Amygdala (tissue), 56 donors: Measurements from ENCODE around the gene IRS1.

ENCODE experiments used
- DNase-seq, 56 donors: peaks; one replicate each; lab custom pipeline; 2025; lab: John Stamatoyannopoulos, UW

The IRS1 gene

DNA sequence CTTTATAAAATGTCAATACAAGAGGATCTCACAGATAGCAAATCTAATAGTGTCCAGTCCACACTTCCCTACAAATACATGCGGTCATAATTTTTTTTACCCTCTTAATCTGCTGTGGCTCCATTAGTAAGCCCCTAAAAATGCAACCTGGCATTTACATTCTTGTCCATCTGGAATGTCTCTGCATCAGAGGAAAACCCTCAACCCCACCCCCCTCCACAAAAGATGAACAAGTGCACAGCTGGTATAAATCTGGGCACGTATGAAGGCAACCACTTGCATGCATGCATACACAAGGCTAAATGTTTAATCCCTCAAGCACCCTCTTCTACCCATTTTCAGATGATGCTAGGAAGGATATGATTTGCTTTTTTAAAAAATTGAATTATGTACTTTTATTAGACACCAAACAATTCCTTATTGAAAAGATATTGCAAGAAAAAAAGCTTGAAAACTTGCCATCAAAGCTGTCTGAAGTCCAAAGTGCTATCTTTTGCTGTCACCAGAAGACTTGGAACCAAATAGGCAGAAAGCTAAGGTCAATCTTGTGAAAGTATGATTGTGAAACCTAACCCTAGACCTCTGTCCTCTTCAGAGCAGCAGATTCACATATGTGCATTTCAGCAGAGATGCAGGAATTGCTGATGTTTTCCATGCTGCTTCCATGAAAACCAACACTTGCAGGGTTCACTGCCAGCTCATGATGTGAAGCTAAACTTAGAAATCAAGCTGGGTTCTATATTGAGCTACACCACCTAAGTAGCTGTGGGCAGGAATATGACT lies 39.0 kb downstream of the IRS1 start:
- no peak for DNase-seq

DNA sequence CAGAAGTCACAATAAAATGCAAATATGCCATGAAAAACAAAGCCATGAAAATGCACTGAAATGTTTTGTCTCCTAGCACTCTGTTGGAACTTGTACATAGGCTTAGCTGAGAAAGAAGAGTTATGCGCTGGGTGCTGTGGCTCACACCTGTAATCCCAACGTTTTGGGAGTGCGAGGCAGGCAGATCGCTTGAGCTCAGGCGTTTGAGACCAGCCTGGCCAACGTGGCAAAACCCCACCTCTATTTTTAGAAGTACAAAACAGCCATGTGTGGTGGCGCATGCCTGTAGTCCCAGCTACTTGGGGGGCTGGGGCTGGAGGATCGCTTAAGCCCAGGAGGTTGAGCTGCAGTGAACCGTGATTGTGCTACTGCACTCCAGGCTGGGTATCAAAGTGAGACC lies 39.9 kb downstream of the IRS1 start:
- DNase-seq = no peak

DNA sequence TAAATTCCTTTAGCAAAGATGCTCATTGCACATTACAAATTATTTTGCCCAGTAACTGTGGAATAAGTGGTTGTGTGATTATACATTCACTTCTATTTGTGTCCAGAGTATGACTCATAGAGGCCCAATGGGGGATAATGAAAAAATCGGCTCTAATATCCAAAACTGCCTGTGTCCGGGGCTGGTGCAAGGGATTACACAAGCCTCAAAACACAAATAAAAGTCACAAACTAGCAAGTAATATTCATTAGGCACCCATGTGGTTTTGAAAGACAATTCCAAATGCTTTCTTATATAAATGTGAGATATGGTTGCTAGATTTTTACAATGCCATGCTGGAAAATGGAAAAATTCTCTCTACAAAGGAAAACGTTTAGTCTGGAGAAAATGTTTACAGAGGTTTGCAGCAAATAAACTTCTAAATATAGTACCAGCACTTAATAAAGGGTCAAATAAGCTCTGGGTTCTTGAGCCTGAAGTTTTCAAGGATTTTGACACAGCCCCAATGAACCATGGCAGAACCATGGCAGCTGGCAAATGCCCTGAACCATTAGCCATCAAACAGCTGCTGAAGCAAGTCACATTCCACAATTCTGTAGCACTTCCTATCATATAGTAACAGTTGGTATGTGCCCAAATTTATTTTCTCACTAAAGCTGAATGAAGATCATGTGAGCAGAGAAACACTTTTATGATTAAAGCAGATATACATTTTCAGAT lies 40.5 kb downstream of the IRS1 start:
- no peak for DNase-seq

DNA sequence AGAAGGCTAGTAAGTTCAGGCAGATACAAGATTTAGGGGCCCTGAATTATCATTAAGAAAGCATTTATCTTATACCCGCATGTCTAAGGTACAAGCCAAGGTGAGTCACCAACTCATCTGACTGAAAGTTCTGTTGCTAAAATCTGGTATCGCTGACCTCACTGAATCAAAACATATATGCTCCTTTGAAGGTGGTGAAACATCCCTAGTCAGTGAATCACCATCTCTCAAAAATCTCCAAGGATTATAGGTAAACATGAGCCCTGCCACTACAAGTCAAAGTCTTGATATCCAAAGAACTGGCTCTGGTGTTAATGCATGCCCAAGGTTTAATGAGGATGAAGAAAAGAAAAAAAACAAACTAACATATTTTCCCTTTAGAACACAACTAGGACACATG lies 43.5 kb downstream of the IRS1 start:
- DNase-seq = no peak

DNA sequence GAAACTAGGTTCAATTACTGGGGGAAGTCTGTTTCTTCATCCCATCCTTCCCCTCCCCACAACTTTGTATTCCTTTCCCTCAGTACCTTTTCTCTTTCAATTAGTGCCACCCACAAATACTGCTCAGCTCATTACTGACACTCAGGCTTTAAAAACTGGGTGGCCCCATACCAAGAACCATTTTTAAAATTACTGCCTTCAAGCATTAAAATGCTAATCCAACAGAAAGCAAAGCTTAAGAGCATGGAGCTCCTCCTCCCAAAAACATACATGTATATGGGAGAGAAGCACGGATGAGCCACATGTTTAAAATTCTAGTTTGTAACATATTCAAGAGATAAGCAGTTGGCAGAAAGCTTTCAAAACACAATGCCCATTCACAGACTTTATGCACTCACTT lies 44.0 kb downstream of the IRS1 start:
- DNase-seq = no peak

DNA sequence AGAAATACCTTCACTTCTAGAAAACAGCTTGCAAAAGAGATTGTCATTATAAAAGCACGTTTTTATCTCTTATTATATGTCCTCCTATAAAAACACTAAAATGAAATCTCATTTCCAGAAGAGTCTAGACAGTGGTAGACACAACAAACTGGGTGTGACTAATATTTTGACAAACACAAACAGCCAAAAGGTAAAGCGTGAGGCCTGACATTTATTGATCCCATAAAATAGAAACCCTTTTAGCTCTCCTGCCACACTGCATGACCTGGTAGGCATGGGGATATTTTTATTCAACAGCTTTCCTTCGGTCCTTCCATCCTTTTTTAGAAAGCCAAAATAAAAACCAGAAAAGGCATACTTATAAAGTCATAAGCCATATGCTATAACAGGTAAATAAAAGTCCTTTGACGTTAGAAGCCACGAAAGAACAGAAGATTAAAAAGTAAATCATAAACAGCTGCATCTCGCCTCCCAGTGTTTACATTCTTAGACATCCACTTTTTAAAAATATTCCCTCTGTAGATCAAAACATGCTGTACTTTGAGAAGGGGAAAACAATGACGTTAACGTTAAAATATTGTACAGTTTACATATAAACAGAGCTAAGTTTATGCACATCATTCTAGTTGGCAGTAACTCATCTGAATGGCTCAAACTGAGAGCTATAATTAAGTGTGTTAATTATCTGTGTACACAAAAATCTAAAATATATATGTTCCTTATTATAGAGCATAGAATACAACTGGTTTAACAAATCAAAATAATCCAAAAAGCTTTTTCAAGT lies 44.6 kb downstream of the IRS1 start:
- DNase-seq = no peak

DNA sequence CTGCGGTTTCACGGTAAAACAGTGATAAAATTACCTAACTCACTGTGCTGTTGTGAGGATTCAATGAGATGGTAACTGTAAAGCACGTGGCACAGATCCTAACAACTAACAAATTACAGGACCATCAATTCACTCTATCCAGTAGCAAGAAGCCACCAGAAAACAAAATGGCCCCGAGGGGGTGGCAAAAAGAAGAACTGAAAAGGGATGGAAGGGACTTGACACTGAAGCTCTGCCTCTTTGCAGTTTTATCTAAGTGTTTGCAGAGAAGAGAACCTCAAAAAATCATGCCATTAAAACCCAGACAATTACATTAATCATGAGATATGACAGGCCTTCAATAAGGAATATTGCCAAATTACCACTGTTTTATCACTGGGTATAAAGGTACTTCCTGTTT lies 46.7 kb downstream of the IRS1 start:
- DNase-seq = no peak

DNA sequence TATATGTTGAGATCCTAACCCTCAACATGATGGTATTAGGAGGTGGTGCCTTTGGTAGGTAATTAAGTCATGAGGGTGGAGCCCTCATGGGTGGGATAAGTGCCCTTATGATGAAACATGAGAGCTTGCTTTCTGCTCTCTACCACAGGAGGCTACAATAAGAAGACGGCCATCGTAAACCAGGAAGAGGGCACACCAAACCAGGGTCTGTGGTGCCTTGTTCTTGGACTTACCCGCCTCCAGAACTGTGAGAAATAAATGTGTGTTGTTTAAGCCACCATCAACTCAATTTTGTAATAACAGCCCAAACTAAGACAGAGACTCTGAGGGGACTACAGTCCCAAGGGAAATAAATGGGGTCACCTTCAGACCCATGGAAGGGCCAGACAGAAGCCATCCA lies 52.3 kb downstream of the IRS1 start:
- DNase-seq = no peak

DNA sequence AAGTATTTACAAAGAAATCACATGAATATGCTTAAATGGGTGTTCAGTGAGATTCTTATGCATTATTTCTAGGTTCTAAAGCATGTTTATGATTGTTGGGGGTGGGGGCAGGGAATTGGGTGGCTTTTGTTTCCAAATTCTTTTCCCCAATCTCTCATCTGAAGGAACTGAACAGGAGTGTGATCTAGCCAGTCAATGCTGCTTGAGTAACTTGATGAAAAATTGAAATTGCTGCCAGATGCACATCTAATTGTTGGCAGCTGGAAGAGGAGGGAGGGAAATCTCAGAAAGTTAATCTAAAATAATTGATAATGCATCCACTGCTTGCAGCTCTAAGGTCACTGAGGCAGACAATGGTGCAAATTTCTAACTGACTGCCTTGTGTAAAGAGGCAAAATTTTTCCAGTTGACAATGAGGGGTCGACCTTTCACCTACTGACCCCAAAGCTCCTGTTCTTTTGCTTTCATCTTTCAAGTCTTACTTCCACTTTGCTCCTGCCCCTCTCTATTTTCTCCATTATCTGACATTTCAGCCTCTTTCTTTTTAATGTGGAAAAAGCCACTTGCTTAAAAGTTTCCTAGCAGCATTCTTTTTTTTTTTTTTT lies 53.3 kb downstream of the IRS1 start:
- no peak for DNase-seq

DNA sequence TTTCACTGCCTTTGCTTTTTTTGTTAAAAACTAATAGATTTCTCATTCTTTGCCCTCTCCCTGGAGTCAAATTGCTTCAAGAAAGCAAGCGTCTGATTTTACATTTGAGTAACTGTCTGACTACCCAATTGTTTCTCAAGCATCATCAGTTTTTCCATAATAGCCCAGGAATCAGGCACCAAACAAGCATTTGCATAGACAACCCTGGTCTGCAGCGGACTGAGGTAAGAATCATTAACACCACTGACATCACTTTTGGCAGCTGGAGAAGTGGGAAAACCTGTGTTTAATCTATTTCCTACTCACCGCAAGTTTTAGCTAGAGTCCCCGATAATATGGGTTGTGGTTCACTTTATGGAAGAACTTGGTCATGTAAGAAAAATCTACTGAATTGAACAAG lies 55.7 kb downstream of the IRS1 start:
- no peak for DNase-seq

DNA sequence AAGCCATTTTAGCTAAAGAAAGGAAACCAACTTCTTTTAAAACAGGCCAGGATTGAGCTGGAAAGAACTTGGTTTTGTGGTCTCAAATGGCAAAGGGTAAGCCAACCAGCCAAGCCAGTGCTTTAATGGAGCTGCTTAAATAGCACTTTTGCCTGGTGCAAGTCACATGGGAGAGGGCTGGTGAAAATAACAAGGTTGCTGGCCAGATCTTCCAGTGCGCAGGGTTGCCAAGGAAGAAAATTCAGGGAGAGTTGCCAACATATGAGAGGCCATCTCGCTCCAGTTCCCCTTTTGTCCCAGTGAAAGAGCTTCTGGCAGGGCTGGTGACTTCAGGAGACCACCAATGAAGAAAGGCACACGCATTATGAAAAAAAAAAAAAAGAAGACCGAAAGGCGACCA lies 57.3 kb downstream of the IRS1 start:
- DNase-seq = peak in 42 of 56 donors; percentile 1 to 71 (median 24)

DNA sequence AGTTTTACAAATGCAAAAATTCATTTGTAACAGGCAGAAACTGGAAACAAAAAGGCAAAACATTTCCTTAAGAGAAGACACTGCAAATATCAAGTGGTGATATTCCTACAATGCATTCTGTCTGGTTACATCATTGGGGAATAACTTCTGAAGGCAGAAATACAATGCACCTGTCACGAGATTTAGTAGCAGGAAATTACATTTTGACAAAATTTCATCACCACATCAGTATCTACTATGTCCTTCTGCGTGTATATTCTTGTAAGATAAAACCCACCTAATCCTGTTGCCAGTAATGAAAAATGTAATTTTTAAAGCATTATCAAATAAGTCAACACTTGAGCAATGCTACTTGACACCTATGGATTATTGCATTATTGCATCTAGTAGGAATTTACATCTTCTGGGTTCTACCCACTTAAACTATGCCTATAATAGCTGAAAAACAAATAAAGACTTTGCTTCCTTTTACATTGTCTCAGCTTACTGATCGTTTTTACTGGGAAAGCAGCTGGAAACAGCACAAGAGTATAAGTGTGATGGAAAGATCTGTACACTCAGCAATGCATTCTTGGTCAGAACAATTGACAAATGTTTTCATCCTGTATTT lies 59.5 kb downstream of the IRS1 start:
- DNase-seq = no peak

DNA sequence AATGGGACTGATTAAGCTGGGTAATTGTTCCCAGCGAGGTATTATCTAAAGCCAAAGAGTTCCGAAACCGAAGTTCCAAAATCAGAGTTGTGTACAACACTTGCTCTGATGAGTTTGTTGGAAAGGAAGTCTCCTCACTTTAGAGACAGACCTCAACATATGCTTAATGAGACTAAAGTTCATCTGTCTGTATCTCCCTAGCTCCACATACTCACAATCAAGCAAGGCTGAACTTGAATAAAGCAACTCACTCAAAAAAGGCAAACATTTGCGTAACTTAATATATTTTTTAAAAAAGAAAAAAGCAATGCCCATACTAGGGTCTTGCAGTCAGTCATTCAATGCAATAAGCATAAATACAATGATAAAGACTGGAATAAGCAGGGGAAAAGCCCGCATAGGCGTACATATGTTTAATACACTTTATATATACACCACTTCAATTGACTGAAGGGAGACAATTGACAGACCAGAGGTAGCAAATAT lies 60.0 kb downstream of the IRS1 start:
- DNase-seq = no peak

DNA sequence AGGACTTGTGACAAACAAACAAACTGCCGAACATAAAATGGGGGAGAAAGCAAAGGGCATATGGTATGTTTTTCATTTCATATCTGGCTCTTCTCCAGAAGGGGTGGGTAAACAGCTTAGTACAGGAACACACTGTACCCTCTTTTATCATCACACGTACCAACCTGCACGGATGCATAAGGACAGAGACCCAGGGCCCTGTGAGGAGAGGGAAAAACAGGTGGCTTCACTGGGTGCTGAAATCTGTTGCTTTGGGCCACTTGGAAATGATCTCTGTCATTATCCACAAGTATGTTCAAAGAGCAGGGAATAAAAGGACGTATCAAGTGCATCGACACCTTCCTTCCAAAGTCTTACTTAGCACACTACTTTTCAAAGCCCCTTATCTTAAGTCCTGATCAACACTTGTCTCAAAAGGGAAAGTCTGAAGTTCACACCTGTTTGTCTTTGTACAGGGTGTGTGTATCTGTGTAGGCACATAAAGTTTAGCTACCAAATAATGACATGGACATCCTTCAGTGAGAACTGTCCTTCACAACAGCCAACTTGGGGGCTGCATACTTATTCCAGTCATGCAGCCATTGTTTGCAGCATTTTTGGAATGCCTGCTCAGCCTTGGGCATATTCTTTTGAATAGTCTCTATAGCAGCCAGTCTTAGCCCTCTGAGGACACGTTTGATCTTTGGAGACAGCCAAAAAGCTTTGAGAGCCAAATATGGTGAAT lies 60.6 kb downstream of the IRS1 start:
- DNase-seq = no peak

DNA sequence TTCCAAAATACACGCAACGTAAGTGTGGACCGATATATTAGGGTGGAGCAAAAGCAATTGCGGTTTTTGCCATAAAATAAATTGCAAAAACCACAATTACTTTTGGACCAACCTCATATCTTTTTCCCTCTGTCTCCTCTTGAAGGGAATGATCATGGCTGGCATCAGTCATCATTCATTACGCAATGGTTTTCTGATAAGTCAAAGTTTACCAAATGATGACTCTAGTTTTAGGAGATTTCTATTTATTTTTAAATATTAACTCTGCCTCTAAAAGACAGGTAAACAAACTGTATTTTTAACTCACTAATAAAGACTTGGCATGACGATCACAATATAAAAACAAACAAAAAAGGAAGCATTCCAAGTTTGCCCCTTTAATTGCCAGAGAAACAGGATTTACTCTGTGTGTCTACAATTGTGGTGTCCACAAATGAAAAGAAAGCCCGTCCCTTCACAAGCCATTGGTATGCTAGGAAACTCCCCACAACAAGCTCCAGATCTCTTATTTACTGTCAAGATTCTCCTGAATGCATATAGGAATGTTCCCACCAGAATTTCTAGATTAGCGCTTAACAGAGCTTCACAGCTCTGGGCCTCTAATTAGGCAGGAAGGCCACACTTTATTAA lies 61.3 kb downstream of the IRS1 start:
- DNase-seq = no peak

DNA sequence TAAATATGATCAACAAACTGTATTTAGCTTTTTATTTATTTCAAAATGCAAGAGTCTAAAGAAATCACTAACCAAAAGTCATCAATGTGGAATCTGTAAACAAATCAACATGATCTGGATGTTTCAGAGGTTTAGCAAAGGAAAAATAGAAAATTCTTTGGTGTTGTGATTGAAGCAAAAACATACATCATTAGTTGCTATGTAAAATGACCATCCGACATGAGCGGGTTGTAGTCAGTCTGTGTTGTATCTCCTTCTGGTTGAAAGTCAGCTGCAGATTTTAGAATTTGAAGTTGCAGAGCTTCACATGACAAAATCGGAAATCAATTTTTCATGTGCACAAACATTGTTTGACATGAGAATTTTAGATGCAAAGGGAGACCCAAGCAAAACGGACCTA lies 63.2 kb downstream of the IRS1 start:
- no peak for DNase-seq

DNA sequence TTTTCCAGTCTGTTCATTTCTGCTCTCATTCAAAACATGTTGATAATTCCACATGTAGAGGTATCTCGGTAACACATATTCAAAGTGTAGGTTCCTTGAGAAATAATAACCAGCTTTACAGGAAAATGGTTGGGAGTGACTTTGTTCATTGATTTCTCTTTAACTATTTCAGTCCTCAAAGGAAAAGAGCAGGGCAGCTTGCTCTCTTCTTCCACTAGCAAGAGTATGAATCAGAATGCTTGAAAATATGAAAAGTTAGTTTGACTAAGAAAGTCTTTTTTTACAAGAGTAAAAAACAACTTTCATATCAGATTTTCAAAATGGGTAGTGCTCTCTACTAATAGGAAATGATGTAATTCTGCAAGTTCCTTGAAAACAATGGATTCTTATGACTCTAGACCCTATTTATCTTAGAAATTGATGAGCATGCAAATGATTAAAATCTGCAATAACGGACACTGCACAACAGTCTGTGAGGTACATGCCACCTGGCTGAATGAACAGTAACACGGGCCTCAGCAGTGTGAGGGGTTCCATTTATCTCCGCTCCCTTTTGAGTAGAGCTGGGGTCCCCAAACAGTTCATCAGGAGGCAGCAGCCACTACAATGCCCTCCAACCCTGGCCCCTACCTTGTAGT lies 65.6 kb downstream of the IRS1 start:
- DNase-seq = no peak

DNA sequence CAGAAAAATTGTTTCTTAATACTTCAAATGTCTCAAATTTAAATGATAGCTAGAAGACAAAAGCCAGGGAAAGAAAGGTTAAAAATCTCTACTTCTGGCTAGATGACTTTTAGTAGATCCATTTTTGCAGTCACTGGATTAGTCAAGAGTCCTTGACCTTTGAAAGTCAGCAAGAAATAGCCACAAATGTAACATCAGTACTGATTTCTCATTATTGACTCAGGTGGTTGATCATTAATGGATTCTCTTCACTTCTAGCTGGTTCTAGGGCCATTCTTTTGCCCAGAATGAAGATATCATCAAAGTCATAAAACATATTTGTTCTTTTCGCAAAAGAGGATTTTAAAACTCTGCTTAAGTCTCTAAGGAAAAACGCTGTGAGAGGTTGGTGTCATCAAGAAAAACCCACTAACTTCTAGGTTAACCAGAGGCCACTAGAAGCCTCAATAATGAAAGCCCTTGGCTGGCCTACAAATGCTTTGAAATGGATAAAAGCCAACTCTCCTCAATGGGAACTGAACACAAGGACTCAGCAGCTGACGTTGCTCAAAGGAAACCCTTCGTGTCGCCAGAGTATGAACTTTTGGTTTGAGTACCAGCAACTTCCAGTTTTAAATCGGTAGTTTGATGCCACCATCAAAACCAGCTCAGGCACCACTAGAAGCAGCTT lies 66.3 kb downstream of the IRS1 start:
- no peak for DNase-seq
